MM.1S (cell line): ENCODE results near the gene PPP1R1C.

Source experiments
- DNase-seq: peaks from one replicate; pipeline ENCODE4 v3.0.0-alpha.2; 2015
- H2AFZ ChIP-seq: fragments of 300-600 bp; sonication (generic); 2 replicates; pipeline ENCODE4 v1.6.0; 2016; ENCODE audit warnings: antibody characterized with exemption, low read length
- H3F3A ChIP-seq: fragments of 300-600 bp; sonication (generic); 2 replicates; pipeline ENCODE4 v1.6.1; 2016; ENCODE audit warnings: mild to moderate bottlenecking, antibody characterized with exemption, low read length, moderate library complexity, mixed read lengths; ENCODE audit not compliant: insufficient read depth
- H3K27ac ChIP-seq: fragments of 300-600 bp; sonication (generic); 2 replicates; pipeline ENCODE4 v1.5.1; 2016; ENCODE audit warnings: mild to moderate bottlenecking, low read length
- H3K27me3 ChIP-seq: fragments of 300-600 bp; sonication (generic); replicated peaks from 2 replicates; pipeline ENCODE4 v1.6.0; 2016; ENCODE audit warnings: low read length; ENCODE audit not compliant: insufficient read depth
- H3K36me3 ChIP-seq: fragments of 300-600 bp; sonication (generic); replicated peaks from 2 replicates; pipeline ENCODE4 v1.6.1; 2016; ENCODE audit warnings: mild to moderate bottlenecking, low read length, mixed read lengths; ENCODE audit not compliant: insufficient read depth
- H3K4me1 ChIP-seq: fragments of 300-600 bp; sonication (generic); 2 replicates; pipeline ENCODE4 v1.6.1; 2016; ENCODE audit warnings: low read length, mixed read lengths
- H3K4me2 ChIP-seq: fragments of 300-600 bp; sonication (generic); 2 replicates; pipeline ENCODE4 v1.6.0; 2016; ENCODE audit warnings: low read depth, low read length
- H3K4me3 ChIP-seq: fragments of 300-600 bp; sonication (generic); 2 replicates; pipeline ENCODE4 v1.5.1; 2016; ENCODE audit warnings: low read length, mixed read lengths
- H3K79me2 ChIP-seq: fragments of 300-600 bp; sonication (generic); 2 replicates; pipeline ENCODE4 v1.6.1; 2016; ENCODE audit warnings: mixed run types, low read length, mixed read lengths
- H3K9ac ChIP-seq: fragments of 300-600 bp; sonication (generic); 2 replicates; pipeline ENCODE4 v1.6.1; 2016; ENCODE audit warnings: low read length, mixed read lengths
- H3K9me2 ChIP-seq: fragments of 300-600 bp; sonication (generic); replicated peaks from 2 replicates; pipeline ENCODE4 v1.6.1; 2016; ENCODE audit warnings: mild to moderate bottlenecking, low read length, mixed read lengths; ENCODE audit not compliant: insufficient read depth
- H3K9me3 ChIP-seq: fragments of 300-600 bp; sonication (generic); replicated peaks from 2 replicates; pipeline ENCODE4 v1.6.1; 2016; ENCODE audit warnings: mild to moderate bottlenecking, low read length, mixed read lengths; ENCODE audit not compliant: insufficient read depth
- H4K20me1 ChIP-seq: fragments of 300-600 bp; sonication (generic); 2 replicates; pipeline ENCODE4 v1.6.1; 2016; ENCODE audit warnings: mild to moderate bottlenecking, low read length, moderate library complexity, mixed read lengths; ENCODE audit not compliant: insufficient read depth
- EZH2 ChIP-seq: fragments of 300-600 bp; sonication (generic); optimal IDR thresholded peaks from 2 replicates; pipeline ENCODE3; 2017; ENCODE audit warnings: low read depth, mild to moderate bottlenecking, antibody characterized with exemption, low read length, mixed read lengths
- EZH2phosphoT487 ChIP-seq: fragments of 300-600 bp; sonication (generic); IDR thresholded peaks from 2 replicates; pipeline ENCODE4 v1.6.1; 2018; ENCODE audit warnings: antibody characterized with exemption, low read length
- TF ChIP-seq, protein P1 (sequence below): fragments of 300-600 bp; sonication (generic); IDR thresholded peaks from 2 replicates; pipeline ENCODE4 v1.5.1; 2016; ENCODE audit warnings: antibody characterized with exemption, low read length, mixed read lengths

The PPP1R1C gene

DNA sequence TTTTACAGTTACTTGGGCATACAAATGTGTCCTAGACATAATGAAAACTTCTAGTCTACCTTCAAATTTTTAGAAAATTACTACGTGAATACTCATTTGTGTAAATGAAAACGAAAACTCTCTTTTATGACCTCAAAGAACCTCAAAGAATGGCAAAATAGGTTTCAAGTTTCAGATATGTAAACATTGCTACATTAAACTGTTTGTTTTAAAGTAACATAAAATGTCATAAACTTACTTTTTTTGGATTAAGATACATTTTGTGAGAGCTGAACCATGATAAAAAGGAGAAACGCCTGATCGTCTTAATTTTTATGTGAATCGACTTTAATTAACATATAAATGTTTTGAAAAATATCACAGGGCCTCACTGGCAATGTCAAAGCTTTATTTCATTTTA is 91.4 kb downstream of the PPP1R1C start:
- H3K36me3 ChIP-seq = no peaks in the 10 kb centered on the region
- H3K4me3 ChIP-seq = no peak overlapping the region
- TF ChIP-seq EZH2phosphoT487 = no peak
- TF ChIP-seq EZH2 = no peak
- TF ChIP-seq, protein P1, sequence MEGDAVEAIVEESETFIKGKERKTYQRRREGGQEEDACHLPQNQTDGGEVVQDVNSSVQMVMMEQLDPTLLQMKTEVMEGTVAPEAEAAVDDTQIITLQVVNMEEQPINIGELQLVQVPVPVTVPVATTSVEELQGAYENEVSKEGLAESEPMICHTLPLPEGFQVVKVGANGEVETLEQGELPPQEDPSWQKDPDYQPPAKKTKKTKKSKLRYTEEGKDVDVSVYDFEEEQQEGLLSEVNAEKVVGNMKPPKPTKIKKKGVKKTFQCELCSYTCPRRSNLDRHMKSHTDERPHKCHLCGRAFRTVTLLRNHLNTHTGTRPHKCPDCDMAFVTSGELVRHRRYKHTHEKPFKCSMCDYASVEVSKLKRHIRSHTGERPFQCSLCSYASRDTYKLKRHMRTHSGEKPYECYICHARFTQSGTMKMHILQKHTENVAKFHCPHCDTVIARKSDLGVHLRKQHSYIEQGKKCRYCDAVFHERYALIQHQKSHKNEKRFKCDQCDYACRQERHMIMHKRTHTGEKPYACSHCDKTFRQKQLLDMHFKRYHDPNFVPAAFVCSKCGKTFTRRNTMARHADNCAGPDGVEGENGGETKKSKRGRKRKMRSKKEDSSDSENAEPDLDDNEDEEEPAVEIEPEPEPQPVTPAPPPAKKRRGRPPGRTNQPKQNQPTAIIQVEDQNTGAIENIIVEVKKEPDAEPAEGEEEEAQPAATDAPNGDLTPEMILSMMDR = no peak
- H3K9me2 ChIP-seq = no peaks in the 10 kb centered on the region
- H3K9me3 ChIP-seq = no peaks in the 10 kb centered on the region
- no peaks in the 10 kb centered on the region for H3F3A ChIP-seq
- DNase-seq = no peak
- no peaks in the 10 kb centered on the region for H3K79me2 ChIP-seq
- H3K9ac ChIP-seq = no peak overlapping the region
- H3K4me2 ChIP-seq = no peak overlapping the region
- H3K27ac ChIP-seq = no peak overlapping the region
- H2AFZ ChIP-seq = no peak overlapping the region
- H3K4me1 ChIP-seq = no peaks in the 10 kb centered on the region
- H4K20me1 ChIP-seq = no peaks in the 10 kb centered on the region
- H3K27me3 ChIP-seq = no peaks in the 10 kb centered on the region

- Histone ChIP-seq H4K20me1 (no peaks in the 10 kb centered on the region), H3K9me2 (no peaks in the 10 kb centered on the region), H3F3A (no peaks in the 10 kb centered on the region), H3K79me2 (no peaks in the 10 kb centered on the region), H3K4me2 (no peak overlapping the region), H3K27ac (no peak overlapping the region), H2AFZ (no peak overlapping the region), H3K4me1 (no peaks in the 10 kb centered on the region), H3K4me3 (no peak overlapping the region), H3K9me3 (no peaks in the 10 kb centered on the region), H3K9ac (no peak overlapping the region), H3K36me3 (no peaks in the 10 kb centered on the region), H3K27me3 (no peaks in the 10 kb centered on the region)
- TF ChIP-seq, protein P1 = peak; percentile 66
- TF ChIP-seq EZH2 (no peak), EZH2phosphoT487 (no peak)
- peak; percentile 81 for DNase-seq
Measured at GRCh38 chr2:182077448-182078142, 91.9 kb downstream of the PPP1R1C start.

DNA sequence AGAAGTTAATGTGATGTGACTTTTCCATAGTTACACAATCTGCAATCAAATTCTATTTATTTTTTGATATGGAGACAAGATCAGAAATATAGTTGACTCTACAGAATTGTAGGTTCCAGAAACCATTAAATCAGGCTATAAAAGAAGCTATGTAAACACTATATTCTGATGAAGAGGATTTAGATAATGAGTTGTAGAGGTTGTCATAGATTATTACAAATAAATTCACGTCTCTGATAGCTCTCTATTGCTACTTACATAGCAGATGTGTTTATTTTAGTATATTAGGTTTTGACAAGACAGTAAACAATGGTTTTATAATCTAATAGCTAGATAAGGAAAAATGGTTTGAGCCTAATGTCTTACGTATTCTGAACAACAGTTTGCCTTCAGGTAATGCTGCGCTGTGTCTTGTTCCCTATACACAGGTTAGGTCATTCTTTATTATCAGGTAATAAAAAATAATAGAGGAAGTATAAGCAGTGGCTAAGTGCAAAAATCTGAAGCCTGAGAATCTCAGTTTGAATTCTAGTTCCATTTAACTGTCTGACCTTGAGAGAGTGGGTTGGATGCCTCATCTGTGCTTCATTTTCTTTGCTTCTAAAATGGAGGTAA is 93.4 kb downstream of the PPP1R1C start:
- no peak overlapping the region for H3K27ac ChIP-seq
- H2AFZ ChIP-seq = no peak overlapping the region
- no peaks in the 10 kb centered on the region for H4K20me1 ChIP-seq
- H3F3A ChIP-seq = no peaks in the 10 kb centered on the region
- H3K4me1 ChIP-seq = no peaks in the 10 kb centered on the region
- no peak overlapping the region for H3K4me2 ChIP-seq
- DNase-seq = no peak
- H3K9me2 ChIP-seq = no peaks in the 10 kb centered on the region
- no peaks in the 10 kb centered on the region for H3K36me3 ChIP-seq
- H3K27me3 ChIP-seq = no peaks in the 10 kb centered on the region
- H3K79me2 ChIP-seq = no peaks in the 10 kb centered on the region
- H3K9ac ChIP-seq = no peak overlapping the region
- TF ChIP-seq EZH2 (no peak), EZH2phosphoT487 (no peak)
- TF ChIP-seq, protein P1 = no peak
- H3K9me3 ChIP-seq = no peaks in the 10 kb centered on the region
- no peak overlapping the region for H3K4me3 ChIP-seq
